ENCODE data around the gene GCNT3. TPM values are rescaled to one million over a fixed set of nuclear protein-coding genes. Genes with fewer than 3 reads are reported as not detected.

The GCNT3 gene, protein sequence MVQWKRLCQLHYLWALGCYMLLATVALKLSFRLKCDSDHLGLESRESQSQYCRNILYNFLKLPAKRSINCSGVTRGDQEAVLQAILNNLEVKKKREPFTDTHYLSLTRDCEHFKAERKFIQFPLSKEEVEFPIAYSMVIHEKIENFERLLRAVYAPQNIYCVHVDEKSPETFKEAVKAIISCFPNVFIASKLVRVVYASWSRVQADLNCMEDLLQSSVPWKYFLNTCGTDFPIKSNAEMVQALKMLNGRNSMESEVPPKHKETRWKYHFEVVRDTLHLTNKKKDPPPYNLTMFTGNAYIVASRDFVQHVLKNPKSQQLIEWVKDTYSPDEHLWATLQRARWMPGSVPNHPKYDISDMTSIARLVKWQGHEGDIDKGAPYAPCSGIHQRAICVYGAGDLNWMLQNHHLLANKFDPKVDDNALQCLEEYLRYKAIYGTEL
- total RNA-seq (not detected in 2 replicates), polyA plus RNA-seq (not detected in 2 replicates), polyA minus RNA-seq (not detected in 2 replicates), Bru-seq, nascent RNA (not detected), BruChase-seq, experiment 1, labeled RNA remaining after a 6-hour chase (not detected), BruChase-seq, experiment 2, labeled RNA remaining after a 2-hour chase (not detected)
- polyA plus RNA-seq (2011; cell fraction: cytosol; rRNA removed) = not detected in 2 replicates
- polyA plus RNA-seq (2011; cell fraction: nucleus; rRNA removed) = not detected in 2 replicates
- polyA plus RNA-seq (2012) = not detected in 2 replicates
- 0.61 TPM for polyA minus RNA-seq (2011; cell fraction: cytosol; rRNA and poly(A)+ RNA removed)
- not detected in 2 replicates for polyA minus RNA-seq (2011; cell fraction: nucleus; rRNA and poly(A)+ RNA removed)
- long read RNA-seq, partial matches to known transcripts = 0 of 1 reads
- long read RNA-seq, other reads (novel, unspliced or antisense) = 1 of 1 reads

GRCh38 chr15:59611276-59612260 is at the start of gene GCNT3:
GCNT3 (plus strand) TSS chr15:59611783; CDS start chr15:59618239, 6,456 bp downstream.
- Histone ChIP-seq H3K36me3 (ENCODE audit: control insufficient read depth in 2 of 2, extremely low read depth in 1 of 2, insufficient read depth in 2 of 2, low read length in 2 of 2) (no peaks in the 10 kb centered on the region), H3K9me3 (replicated peaks; ENCODE audit: control insufficient read depth, insufficient read depth, low read length) (no peaks in the 10 kb centered on the region), H3K9me1 (replicated peaks; ENCODE audit: control insufficient read depth, extremely low read depth, insufficient read depth, low read length) (no peaks in the 10 kb centered on the region), H3K9ac (replicated peaks; ENCODE audit: extremely low read depth, insufficient read depth, low read length) (no peak within 1 kb of the TSS), H3K27me3 (ENCODE audit: control insufficient read depth in 2 of 2, insufficient read depth in 2 of 2, low read length in 2 of 2) (peaks cover 1 to 10% of the 10 kb centered on the region in 2 experiments), H3K27ac (ENCODE audit: insufficient read depth, low read depth, low read length) (no peak within 1 kb of the TSS), H3K4me1 (ENCODE audit: control insufficient read depth, extremely low read depth, insufficient read depth, low read length) (peaks cover 8% of the 10 kb centered on the region), H3K4me2 (ENCODE audit: insufficient read depth, low read length) (no peak within 1 kb of the TSS), H3K79me2 (ENCODE audit: control insufficient read depth, insufficient read depth, low read length) (no peaks in the 10 kb centered on the region), H3K4me3 (replicated peaks in 1 of 3; ENCODE audit: insufficient read depth in 1 of 3, low read depth in 1 of 3, low read length in 3 of 3) (no peak within 1 kb of the TSS), H4K20me1 (replicated peaks; ENCODE audit: control insufficient read depth, extremely low read depth, insufficient read depth, low read length) (no peaks in the 10 kb centered on the region), H2AFZ (ENCODE audit: low read depth, low read length) (no peak within 1 kb of the TSS)
- dilution Hi-C loops (cut with MboI; ENCODE audit: extremely low pct_ligation_motif_present, low sequenced_read_pairs) = no loop called here
- CTCF ChIA-PET = interaction anchor here (1.2 to 1.3 kb wide), 2 partner anchors 20 to 52 kb away, joined by 5 to 6 read pairs; no protein-coding TSS in a partner anchor
- DNase-seq (ENCODE audit: low read depth, low spot score) (no peak), FAIRE-seq (no peak)
- POLR2A ChIA-PET = no interaction called here
- TF ChIP-seq GATA2 (IDR thresholded peaks at IDR 0.05; ENCODE audit: insufficient read depth, insufficient read length, low read depth, low read length) (no peak), POLR2A (IDR thresholded peaks at IDR 0.05; ENCODE audit: low read depth, low read length) (no peak), POLR2AphosphoS5 (IDR thresholded peaks at IDR 0.05; ENCODE audit: insufficient read depth, low read depth, low read length) (no peak), FOS (IDR thresholded peaks at IDR 0.05; ENCODE audit: borderline replicate concordance, insufficient read depth, low read length) (no peak), JUN (IDR thresholded peaks at IDR 0.05; ENCODE audit: borderline replicate concordance, insufficient read depth, insufficient read length, low read depth) (no peak), MAX (IDR thresholded peaks at IDR 0.05; ENCODE audit: insufficient read depth, insufficient read length) (no peak), EZH2 (IDR thresholded peaks at IDR 0.05; ENCODE audit: borderline replicate concordance, low read depth, low read length, severe bottlenecking) (no peak), MYC (IDR thresholded peaks at IDR 0.05; ENCODE audit: low read depth, low read length) (no peak)
- TF ChIP-seq, protein P1, sequence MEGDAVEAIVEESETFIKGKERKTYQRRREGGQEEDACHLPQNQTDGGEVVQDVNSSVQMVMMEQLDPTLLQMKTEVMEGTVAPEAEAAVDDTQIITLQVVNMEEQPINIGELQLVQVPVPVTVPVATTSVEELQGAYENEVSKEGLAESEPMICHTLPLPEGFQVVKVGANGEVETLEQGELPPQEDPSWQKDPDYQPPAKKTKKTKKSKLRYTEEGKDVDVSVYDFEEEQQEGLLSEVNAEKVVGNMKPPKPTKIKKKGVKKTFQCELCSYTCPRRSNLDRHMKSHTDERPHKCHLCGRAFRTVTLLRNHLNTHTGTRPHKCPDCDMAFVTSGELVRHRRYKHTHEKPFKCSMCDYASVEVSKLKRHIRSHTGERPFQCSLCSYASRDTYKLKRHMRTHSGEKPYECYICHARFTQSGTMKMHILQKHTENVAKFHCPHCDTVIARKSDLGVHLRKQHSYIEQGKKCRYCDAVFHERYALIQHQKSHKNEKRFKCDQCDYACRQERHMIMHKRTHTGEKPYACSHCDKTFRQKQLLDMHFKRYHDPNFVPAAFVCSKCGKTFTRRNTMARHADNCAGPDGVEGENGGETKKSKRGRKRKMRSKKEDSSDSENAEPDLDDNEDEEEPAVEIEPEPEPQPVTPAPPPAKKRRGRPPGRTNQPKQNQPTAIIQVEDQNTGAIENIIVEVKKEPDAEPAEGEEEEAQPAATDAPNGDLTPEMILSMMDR (IDR thresholded peaks at IDR 0.05; ENCODE audit: extremely low read depth in 1 of 2, insufficient read depth in 1 of 2, low read depth in 1 of 2, low read length in 2 of 2) = no peak
- no TSS peak for BruUV-seq (replicated peaks)
- intact Hi-C loops (cut with micrococcal nuclease) = no loop called here

Measured in endothelial cell of umbilical vein (primary cell).